H9 (cell line): ENCODE data around the gene DEK. TPM values are rescaled to one million over a fixed set of nuclear protein-coding genes. Genes with fewer than 3 reads are reported as not detected.

Experiments
- DNase-seq: peaks from one replicate; pipeline ENCODE4 v3.0.0-alpha.2; 2017
- H2AFZ ChIP-seq: one replicate; pipeline ENCODE4 v1.6.1; 2013; ENCODE audit warnings: mild to moderate bottlenecking, low read length, control low read depth, moderate library complexity
- H2AK5ac ChIP-seq: 2 replicates; pipeline ENCODE4 v1.6.1; 2013; ENCODE audit warnings: low read length, control low read depth, mixed read lengths; ENCODE audit not compliant: insufficient read length
- H2BK120ac ChIP-seq: one replicate; pipeline ENCODE4 v1.6.1; 2013; ENCODE audit warnings: low read depth, mild to moderate bottlenecking, low read length, control low read depth, inconsistent platforms; ENCODE audit not compliant: poor library complexity, severe bottlenecking
- H2BK12ac ChIP-seq: 2 replicates; pipeline ENCODE4 v1.6.1; 2013; ENCODE audit warnings: low read length, control low read depth, mixed read lengths, low read depth; ENCODE audit not compliant: insufficient read length
- H2BK15ac ChIP-seq: 2 replicates; pipeline ENCODE4 v1.6.1; 2013; ENCODE audit warnings: low read depth, low read length, control low read depth
- H2BK20ac ChIP-seq: one replicate; pipeline ENCODE4 v1.6.1; 2013; ENCODE audit warnings: low read depth, mild to moderate bottlenecking, low read length, control low read depth, inconsistent platforms; ENCODE audit not compliant: poor library complexity, severe bottlenecking
- H2BK5ac ChIP-seq: 2 replicates; pipeline ENCODE4 v1.6.1; 2013; ENCODE audit warnings: low read length, control low read depth, mixed read lengths; ENCODE audit not compliant: insufficient read length
- H3K14ac ChIP-seq: 2 replicates; pipeline ENCODE4 v1.6.1; 2013; ENCODE audit warnings: low read length, control low read depth; ENCODE audit not compliant: insufficient read depth
- H3K18ac ChIP-seq: 2 replicates; pipeline ENCODE4 v1.6.1; 2013; ENCODE audit warnings: low read depth, mild to moderate bottlenecking, mixed read lengths, low read length, control low read depth; ENCODE audit not compliant: insufficient read length
- H3K23ac ChIP-seq: 2 replicates; pipeline ENCODE4 v1.6.1; 2013; ENCODE audit warnings: low read length, control low read depth, mixed read lengths, low read depth; ENCODE audit not compliant: insufficient read length
- H3K23me2 ChIP-seq: 2 replicates; pipeline ENCODE4 v1.6.1; 2013; ENCODE audit warnings: low read depth, mild to moderate bottlenecking, mixed read lengths, low read length, control low read depth; ENCODE audit not compliant: insufficient read length, poor library complexity, severe bottlenecking
- H3K27ac ChIP-seq: 2 replicates; pipeline ENCODE4 v1.5.1; 2013; ENCODE audit warnings: low read length, control low read depth, mixed read lengths, low read depth; ENCODE audit not compliant: insufficient read length
- H3K27me3 ChIP-seq: 2 replicates; pipeline ENCODE4 v1.6.1; 2013; ENCODE audit warnings: low read length, control low read depth, inconsistent platforms; ENCODE audit not compliant: insufficient read depth
- H3K4ac ChIP-seq: 2 replicates; pipeline ENCODE4 v1.6.1; 2013; ENCODE audit warnings: low read depth, mild to moderate bottlenecking, control low read depth, inconsistent platforms, low read length, moderate library complexity
- H3K4me1 ChIP-seq: 2 replicates; pipeline ENCODE4 v1.6.1; 2013; ENCODE audit warnings: low read length, control low read depth, inconsistent platforms; ENCODE audit not compliant: insufficient read depth
- H3K4me2 ChIP-seq: 2 replicates; pipeline ENCODE4 v1.6.1; 2013; ENCODE audit warnings: low read length, control low read depth, mixed read lengths; ENCODE audit not compliant: insufficient read length, insufficient read depth
- H3K56ac ChIP-seq: 2 replicates; pipeline ENCODE4 v1.6.1; 2013; ENCODE audit warnings: low read depth, mild to moderate bottlenecking, mixed read lengths, low read length, control low read depth; ENCODE audit not compliant: insufficient read length
- H3K79me1 ChIP-seq: 2 replicates; pipeline ENCODE4 v1.6.1; 2013; ENCODE audit warnings: low read depth, mild to moderate bottlenecking, moderate library complexity, low read length, control low read depth, inconsistent platforms; ENCODE audit not compliant: insufficient read depth, poor library complexity, severe bottlenecking
- H3K79me2 ChIP-seq: 2 replicates; pipeline ENCODE4 v1.6.1; 2013; ENCODE audit warnings: low read length, control low read depth, inconsistent platforms; ENCODE audit not compliant: insufficient read depth
- H3K9ac ChIP-seq: 2 replicates; pipeline ENCODE4 v1.6.1; 2013; ENCODE audit warnings: low read length, control low read depth, mixed read lengths; ENCODE audit not compliant: insufficient read length; ENCODE audit errors: extremely low read depth
- H3K9me3 ChIP-seq: one replicate; pipeline ENCODE4 v1.6.1; 2013; ENCODE audit warnings: low read depth, low read length, inconsistent platforms; ENCODE audit not compliant: control insufficient read depth
- H3T11ph ChIP-seq: one replicate; pipeline ENCODE4 v1.6.1; 2013; ENCODE audit warnings: mild to moderate bottlenecking, low read length, control low read depth, inconsistent platforms
- H4K20me1 ChIP-seq: one replicate; pipeline ENCODE4 v1.6.1; 2013; ENCODE audit not compliant: control insufficient read depth, insufficient read length, insufficient read depth
- H4K5ac ChIP-seq: 2 replicates; pipeline ENCODE4 v1.6.1; 2013; ENCODE audit warnings: low read depth, mild to moderate bottlenecking, mixed read lengths, low read length, control low read depth; ENCODE audit not compliant: insufficient read length
- H4K8ac ChIP-seq: replicated peaks from 2 replicates; pipeline ENCODE4 v1.6.1; 2013; ENCODE audit warnings: low read length, control low read depth, mixed read lengths, low read depth; ENCODE audit not compliant: insufficient read length
- H4K91ac ChIP-seq: 2 replicates; pipeline ENCODE4 v1.6.1; 2013; ENCODE audit warnings: low read depth, mild to moderate bottlenecking, moderate library complexity, mixed read lengths, low read length, control low read depth; ENCODE audit not compliant: insufficient read length
- H3K27ac Mint-ChIP-seq, 3 experiments: 2 replicates in 2 of 3; 3 replicates in 1 of 3; pipeline ENCODE4 v1.8.0; 2020 to 2021; ENCODE audit warnings: mixed read lengths in 3 of 3, mild to moderate bottlenecking in 1 of 3, moderate library complexity in 1 of 3
- H3K27me3 Mint-ChIP-seq: 2 replicates; pipeline ENCODE4 v1.8.0; 2021; ENCODE audit warnings: low read depth, mild to moderate bottlenecking, moderate library complexity, mixed read lengths
- H3K36me3 Mint-ChIP-seq, 3 experiments: 2 replicates in 2 of 3; 3 replicates in 1 of 3; pipeline ENCODE4 v1.8.0; 2020 to 2021; ENCODE audit warnings: low read depth in 3 of 3, mixed read lengths in 3 of 3; ENCODE audit not compliant: insufficient read depth in 1 of 3
- H3K4me1 Mint-ChIP-seq, 2 experiments: 2 replicates each; pipeline ENCODE4 v1.8.0; 2020; ENCODE audit warnings: mixed read lengths in 2 of 2
- H3K4me3 Mint-ChIP-seq, 2 experiments: 2 replicates in 1 of 2; 3 replicates in 1 of 2; pipeline ENCODE4 v1.8.0; 2020 to 2021; ENCODE audit warnings: mild to moderate bottlenecking in 2 of 2, mixed read lengths in 2 of 2, moderate library complexity in 1 of 2
- H3K9me3 Mint-ChIP-seq, 2 experiments: 2 replicates in 1 of 2; 3 replicates in 1 of 2; pipeline ENCODE4 v1.8.0; 2020; ENCODE audit warnings: mild to moderate bottlenecking in 2 of 2, mixed read lengths in 2 of 2, moderate library complexity in 1 of 2
- CTCF ChIP-seq: fragments of 200-600 bp; sonication (generic); conservative IDR thresholded peaks from 3 replicates; pipeline ENCODE4 v1.8.0; 2021; ENCODE audit warnings: antibody characterized with exemption, mild to moderate bottlenecking
- WGBS: extraction: QIAGEN DNeasy Blood & Tissue Kit; methylation state at CpG from one replicate; pipeline ENCODE4 v1.1.7; 2013; ENCODE audit warnings: missing lambda C conversion rate, low lambda C conversion rate, mixed read lengths; ENCODE audit not compliant: insufficient read length; ENCODE audit errors: extremely low coverage; 5-methylcytosine and 5-hydroxymethylcytosine counted together
- total RNA-seq: library from RNA; stranded (reverse); gene quantifications from 2 replicates; pipeline ENCODE4 v1.2.1, GENCODE V29; 2021

DEK gene
- total RNA-seq, 1 experiment from 2014 or later: 217 TPM

GRCh38 chr6:18240230-18240629 is 24.1 kb downstream of the DEK start:
- H3K27ac Mint-ChIP-seq: 0 out of 7 replicates have a peak overlapping the region, but pooled peaks of 1 of the 3 experiments have one; percentile 36
- no peak overlapping the region for H3K27ac ChIP-seq

More at GRCh38 chr6:18240230-18240629, 24.1 kb downstream of the DEK start:
- no peak overlapping the region for H3K9ac ChIP-seq
- Mint-ChIP-seq H3K4me3 (no peak overlapping the region), H3K36me3 (peaks cover 75 to 93% (median 84%) of the 10 kb centered on the region in 3 experiments), H3K4me1 (peaks cover 19 to 24% of the 10 kb centered on the region in 2 experiments), H3K27me3 (no peaks in the 10 kb centered on the region), H3K9me3 (peaks cover 0 to 6% of the 10 kb centered on the region in 2 experiments; a peak in 1 of 5 replicates)
- H2BK20ac ChIP-seq: no peak overlapping the region
- peaks cover 13% of the 10 kb centered on the region for H3K79me1 ChIP-seq
- no peak overlapping the region for H4K5ac ChIP-seq
- no peaks in the 10 kb centered on the region for H4K20me1 ChIP-seq
- no peaks in the 10 kb centered on the region; the same call in 1 of the 2 replicates for H3K4me1 ChIP-seq
- no peak overlapping the region for H3K56ac ChIP-seq
- H2AFZ ChIP-seq: no peak overlapping the region
- H3K79me2 ChIP-seq: peaks cover 5% of the 10 kb centered on the region; the same call in 1 of the 2 replicates
- no peak overlapping the region for H3K14ac ChIP-seq
- H3K23ac ChIP-seq: no peak overlapping the region
- no peak for DNase-seq
- H4K91ac ChIP-seq: no peak overlapping the region
- no peak overlapping the region for H2BK120ac ChIP-seq
- H3K23me2 ChIP-seq: no peaks in the 10 kb centered on the region
- WGBS: no CpG with 5 or more reads among the region's 2 CpGs
- no peak overlapping the region for H4K8ac ChIP-seq
- no peak overlapping the region for H2BK5ac ChIP-seq
- no peak overlapping the region for H2BK12ac ChIP-seq
- H2AK5ac ChIP-seq: no peak overlapping the region
- H3K9me3 ChIP-seq: no peaks in the 10 kb centered on the region
- H3K4ac ChIP-seq: no peak overlapping the region
- no peak for TF ChIP-seq CTCF
- no peak overlapping the region for H2BK15ac ChIP-seq
- H3K27me3 ChIP-seq: no peaks in the 10 kb centered on the region
- no peak overlapping the region for H3K4me2 ChIP-seq
- H3T11ph ChIP-seq: no peak overlapping the region
- no peak overlapping the region for H3K18ac ChIP-seq
